LNCAP (cell line): ENCODE results near the gene BABAM2.

ENCODE experiments used
- CTCF ChIP-seq: fragments of 450-650 bp; IDR thresholded peaks from 2 replicates; pipeline ENCODE4 v1.5.1; 2017; ENCODE audit warnings: mild to moderate bottlenecking

Gene BABAM2

GRCh38 chr2:28338046-28338817, 447.7 kb downstream of the BABAM2 start:
- no peak for TF ChIP-seq CTCF

- TF ChIP-seq CTCF, result no peak
Observed at GRCh38 chr2:28338831-28339321, 448.3 kb downstream of the BABAM2 start.

GRCh38 chr2:28339516-28340175, 449.1 kb downstream of the BABAM2 start:
- no peak for TF ChIP-seq CTCF

GRCh38 chr2:28340312-28341202, 450.0 kb downstream of the BABAM2 start:
- TF ChIP-seq CTCF, result no peak

- TF ChIP-seq CTCF, result no peak
Observed at GRCh38 chr2:28341208-28341891, 450.8 kb downstream of the BABAM2 start.

- no peak for TF ChIP-seq CTCF
Observed at GRCh38 chr2:28342081-28342967, 451.8 kb downstream of the BABAM2 start.
